HCT116 (cell line): Measurements from ENCODE around the gene LIMS2. TPM values are rescaled to one million over a fixed set of nuclear protein-coding genes. Genes with fewer than 3 reads are reported as not detected.

ENCODE experiments used
- ATAC-seq: fragments of 200-7000 bp; cut with Tn5 transposase; 2 replicates; pipeline ENCODE4 v1.9.1; 2020; ENCODE audit warnings: mild to moderate bottlenecking, moderate library complexity
- BruUV-seq: library from RNA; stranded (reverse); fragments of 400-500 nt; replicated peaks from 2 replicates; lab custom pipeline; 2021; lab: Mats Ljungman, UMichigan
- CTCF ChIA-PET: fragments of 300-600 bp; sonication (Branson Sonifier 250); formaldehyde crosslinking; loops from one replicate; lab custom pipeline; 2021; ENCODE audit warnings: antibody characterized with exemption; lab: Charles Lee
- POLR2A ChIA-PET: fragments of 300-600, 350-600 bp; sonication (Branson Sonifier 250); formaldehyde crosslinking; loops from one replicate; lab custom pipeline; 2021; ENCODE audit warnings: antibody characterized with exemption; lab: Charles Lee
- RAD21 ChIA-PET, 2 experiments: fragments of 300-600 bp; sonication (Branson Sonifier 250); formaldehyde crosslinking; loops; one replicate each; lab custom pipeline; 2023; ENCODE audit warnings: low total read pairs in 2 of 2; ENCODE audit not compliant: uncharacterized antibody in 2 of 2, unreplicated experiment in 2 of 2, low non-redundant PET in 1 of 2; lab: Charles Lee
- DNase-seq: peaks from one replicate; pipeline ENCODE4 v3.0.0-alpha.2; 2010; ENCODE audit warnings: low read depth, low spot score
- H2AFZ ChIP-seq: fragments of 200-600 bp; shearing (Covaris generic), sonication (generic); 2 replicates; pipeline ENCODE4 v1.6.1; 2017; ENCODE audit warnings: low read depth, mixed run types, mixed read lengths, antibody characterized with exemption, low read length; ENCODE audit not compliant: poor library complexity, severe bottlenecking
- H3K27ac ChIP-seq: 2 replicates; pipeline ENCODE4 v1.5.1; 2012; ENCODE audit warnings: low read depth, low read length
- H3K27me3 ChIP-seq: fragments of 200-600 bp; sonication (generic); 2 replicates; pipeline ENCODE4 v1.6.1; 2016; ENCODE audit warnings: mixed run types, low read length, mixed read lengths; ENCODE audit not compliant: insufficient read depth
- H3K36me3 ChIP-seq, 2 experiments: fragments of 200-500 bp in 1 of 2; fragments of 200-600 bp in 1 of 2; sonication (Bioruptor generic) in 1 of 2; sonication (generic) in 1 of 2; 2 replicates each; pipeline versions ENCODE4 v1.5.1 to v1.6.1; 2014 to 2016; ENCODE audit warnings: low read length in 2 of 2, inconsistent platforms in 1 of 2, mixed read lengths in 1 of 2, mixed run types in 1 of 2; ENCODE audit not compliant: insufficient read depth in 2 of 2, control insufficient read depth in 1 of 2
- H3K4me1 ChIP-seq, 2 experiments: fragments of 200-600 bp in 1 of 2; sonication (generic) in 1 of 2; 2 replicates each; pipeline versions ENCODE4 v1.5.1 to v1.6.1; 2012 to 2017; ENCODE audit warnings: low read length in 2 of 2, inconsistent platforms in 1 of 2, mild to moderate bottlenecking in 1 of 2, mixed read lengths in 1 of 2, mixed run types in 1 of 2, moderate library complexity in 1 of 2; ENCODE audit not compliant: insufficient read depth in 2 of 2, control insufficient read depth in 1 of 2
- H3K4me2 ChIP-seq: fragments of 200-600 bp; sonication (generic); 2 replicates; pipeline ENCODE4 v1.6.1; 2017; ENCODE audit warnings: mixed run types, low read length, mixed read lengths
- H3K4me3 ChIP-seq, 2 experiments: fragments of 200-600 bp in 1 of 2; sonication (generic) in 1 of 2; replicated peaks in 1 of 2; 2 replicates each; pipeline ENCODE4 v1.5.1; 2011 to 2016; ENCODE audit warnings: low read length in 2 of 2, control low read depth in 1 of 2, low read depth in 1 of 2, mild to moderate bottlenecking in 1 of 2, mixed read lengths in 1 of 2, mixed run types in 1 of 2
- H3K79me2 ChIP-seq: fragments of 200-600 bp; sonication (generic); 2 replicates; pipeline ENCODE4 v1.6.1; 2017; ENCODE audit warnings: mild to moderate bottlenecking, mixed run types, low read length, moderate library complexity, mixed read lengths; ENCODE audit not compliant: insufficient read depth
- H3K9ac ChIP-seq: fragments of 200-600 bp; sonication (generic); 2 replicates; pipeline ENCODE4 v1.6.1; 2016; ENCODE audit warnings: low read length, mixed read lengths
- H3K9me2 ChIP-seq: fragments of 200-600 bp; sonication (generic), shearing (Covaris generic); 2 replicates; pipeline ENCODE4 v1.6.1; 2017; ENCODE audit warnings: mixed run types, mild to moderate bottlenecking, moderate library complexity; ENCODE audit not compliant: insufficient read depth
- H3K9me3 ChIP-seq, 2 experiments: fragments of 200-500 bp in 1 of 2; fragments of 200-600 bp in 1 of 2; sonication (Bioruptor generic) in 1 of 2; sonication (generic) in 1 of 2; 2 replicates each; pipeline ENCODE4 v1.6.1; 2014 to 2017; ENCODE audit warnings: low read length in 2 of 2, mixed read lengths in 2 of 2, inconsistent platforms in 1 of 2, low read depth in 1 of 2, mild to moderate bottlenecking in 1 of 2, mixed run types in 1 of 2, moderate library complexity in 1 of 2; ENCODE audit not compliant: control insufficient read depth in 1 of 2, insufficient read depth in 1 of 2
- H4K20me1 ChIP-seq: fragments of 200-600 bp; sonication (generic), shearing (Covaris generic); 2 replicates; pipeline ENCODE4 v1.6.1; 2017; ENCODE audit warnings: mixed run types, mild to moderate bottlenecking, moderate library complexity; ENCODE audit not compliant: insufficient read depth
- CBX3 ChIP-seq: IDR thresholded peaks from 2 replicates; pipeline ENCODE4 v1.6.1; 2012; ENCODE audit warnings: low read depth
- FOSL1 ChIP-seq: IDR thresholded peaks from 2 replicates; pipeline ENCODE4 v1.6.1; 2012; ENCODE audit warnings: low read depth
- RAD21 ChIP-seq: IDR thresholded peaks from 2 replicates; pipeline ENCODE4 v1.6.1; 2012; ENCODE audit warnings: low read depth, mild to moderate bottlenecking
- REST ChIP-seq: IDR thresholded peaks from 2 replicates; pipeline ENCODE4 v1.6.1; 2012; ENCODE audit warnings: low read depth
- ZBTB33 ChIP-seq: IDR thresholded peaks from 2 replicates; pipeline ENCODE4 v1.6.1; 2011; ENCODE audit warnings: mild to moderate bottlenecking, low read length, moderate library complexity; ENCODE audit not compliant: insufficient replicate concordance; ENCODE audit errors: extremely low read depth
- ZFX ChIP-seq: fragments of 450-650 bp; IDR thresholded peaks from 2 replicates; pipeline ENCODE4 v1.6.1; 2017
- ZNF274 ChIP-seq: fragments of 200-500 bp; sonication (Bioruptor generic); IDR thresholded peaks from 2 replicates; pipeline ENCODE4 v1.6.1; 2014; ENCODE audit warnings: mild to moderate bottlenecking, low read depth, low read length, inconsistent platforms
- intact Hi-C: fragments of 100-400 bp; cut with micrococcal nuclease; formaldehyde crosslinking; loops from 2 replicates; pipeline ENCODE4 v1.10.0; 2022
- total RNA-seq: library from RNA; stranded (reverse); gene quantifications from one replicate; pipeline ENCODE4 v1.2.1, GENCODE V29; 2021; ENCODE audit not compliant: unreplicated experiment
- TF ChIP-seq, protein P1 (sequence below), 3 experiments: fragments of 200-600 bp in 1 of 3; sonication (generic) in 1 of 3; IDR thresholded peaks in 2 of 3; conservative IDR thresholded peaks in 1 of 3; 2 replicates each; pipeline ENCODE4 v1.5.1; 2012 to 2017; ENCODE audit warnings: low read depth in 2 of 3, low read length in 2 of 3, antibody characterized with exemption in 1 of 3, borderline replicate concordance in 1 of 3, control low read depth in 1 of 3, mild to moderate bottlenecking in 1 of 3, mixed read lengths in 1 of 3, mixed run types in 1 of 3, moderate library complexity in 1 of 3; ENCODE audit not compliant: insufficient read depth in 1 of 3

Gene LIMS2
- total RNA-seq, 1 experiment from 2014 or later = 3.7 TPM

- Histone ChIP-seq H3K27me3 (no peaks in the 10 kb centered on the region), H4K20me1 (no peaks in the 10 kb centered on the region), H3K27ac (no peak overlapping the region), H3K4me1 (peaks cover 0 to 10% of the 10 kb centered on the region in 2 experiments; a peak in 2 of 4 replicates), H3K4me3 (no peak overlapping the region), H3K9me2 (no peaks in the 10 kb centered on the region), H3K79me2 (no peaks in the 10 kb centered on the region), H3K9me3 (no peaks in the 10 kb centered on the region), H2AFZ (no peak overlapping the region), H3K36me3 (peaks cover 31% of the 10 kb centered on the region in 2 experiments; a peak in 3 of 4 replicates), H3K9ac (no peak overlapping the region), H3K4me2 (no peak overlapping the region)
- no TSS peak for BruUV-seq
- RAD21 ChIA-PET = no interaction called here
- CTCF ChIA-PET = no interaction called here
- ATAC-seq = no peak
- POLR2A ChIA-PET = no interaction called here
- intact Hi-C loops = loop anchor here (5.0 kb wide), 1 partner anchor 34 kb away; no protein-coding TSS in a partner anchor
- TF ChIP-seq ZNF274 = no peak
- DNase-seq = no peak
These were observed 47.5 kb upstream of the LIMS2 start for GRCh38 chr2:127722807-127723206.

DNA sequence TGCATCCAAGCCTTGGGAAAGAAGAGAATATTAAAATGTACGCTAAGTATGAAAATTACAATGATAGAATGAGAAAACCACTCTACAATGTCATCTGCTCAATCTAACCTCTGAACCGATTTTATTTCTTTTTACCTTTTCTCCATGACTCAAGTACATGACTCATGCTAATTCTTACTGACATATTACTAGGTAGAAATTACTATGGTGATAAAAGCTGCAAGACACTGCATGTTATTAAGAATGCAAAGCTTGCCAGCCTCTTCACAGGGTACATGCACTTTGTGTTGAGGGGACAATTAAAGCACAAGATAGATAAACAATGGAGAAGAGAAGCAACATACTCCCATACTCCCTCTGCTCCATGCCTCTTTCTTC is 46.6 kb upstream of the LIMS2 start:
- Histone ChIP-seq H3K36me3 (peaks cover 31% of the 10 kb centered on the region in 2 experiments; a peak in 3 of 4 replicates), H3K4me2 (0 out of 2 replicates have a peak overlapping the region, but pooled peaks have one; percentile 1), H2AFZ (no peak overlapping the region), H4K20me1 (no peaks in the 10 kb centered on the region), H3K27me3 (no peaks in the 10 kb centered on the region), H3K4me1 (peaks cover 0 to 10% of the 10 kb centered on the region in 2 experiments; a peak in 2 of 4 replicates), H3K79me2 (no peaks in the 10 kb centered on the region), H3K9me3 (no peaks in the 10 kb centered on the region), H3K4me3 (no peak overlapping the region), H3K9me2 (no peaks in the 10 kb centered on the region), H3K9ac (no peak overlapping the region), H3K27ac (peak overlapping the region; percentile 18; the same call in 1 of the 2 replicates)
- CTCF ChIA-PET = no interaction called here
- RAD21 ChIA-PET = no interaction called here
- DNase-seq (no peak), ATAC-seq (no peak)
- intact Hi-C loops = loop anchor here (5.0 kb wide), 1 partner anchor 35 kb away; no protein-coding TSS in a partner anchor
- no peak for TF ChIP-seq REST
- TF ChIP-seq ZBTB33 = no peak
- no peak for TF ChIP-seq CBX3
- TF ChIP-seq ZFX = no peak
- TF ChIP-seq RAD21 = no peak
- TF ChIP-seq, protein P1, sequence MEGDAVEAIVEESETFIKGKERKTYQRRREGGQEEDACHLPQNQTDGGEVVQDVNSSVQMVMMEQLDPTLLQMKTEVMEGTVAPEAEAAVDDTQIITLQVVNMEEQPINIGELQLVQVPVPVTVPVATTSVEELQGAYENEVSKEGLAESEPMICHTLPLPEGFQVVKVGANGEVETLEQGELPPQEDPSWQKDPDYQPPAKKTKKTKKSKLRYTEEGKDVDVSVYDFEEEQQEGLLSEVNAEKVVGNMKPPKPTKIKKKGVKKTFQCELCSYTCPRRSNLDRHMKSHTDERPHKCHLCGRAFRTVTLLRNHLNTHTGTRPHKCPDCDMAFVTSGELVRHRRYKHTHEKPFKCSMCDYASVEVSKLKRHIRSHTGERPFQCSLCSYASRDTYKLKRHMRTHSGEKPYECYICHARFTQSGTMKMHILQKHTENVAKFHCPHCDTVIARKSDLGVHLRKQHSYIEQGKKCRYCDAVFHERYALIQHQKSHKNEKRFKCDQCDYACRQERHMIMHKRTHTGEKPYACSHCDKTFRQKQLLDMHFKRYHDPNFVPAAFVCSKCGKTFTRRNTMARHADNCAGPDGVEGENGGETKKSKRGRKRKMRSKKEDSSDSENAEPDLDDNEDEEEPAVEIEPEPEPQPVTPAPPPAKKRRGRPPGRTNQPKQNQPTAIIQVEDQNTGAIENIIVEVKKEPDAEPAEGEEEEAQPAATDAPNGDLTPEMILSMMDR (IDR thresholded peaks at IDR 0.05 in 2 of 3, conservative IDR thresholded peaks at IDR 0.05 in 1 of 3; ENCODE audit: borderline replicate concordance in 1 of 3, insufficient read depth in 1 of 3, low read depth in 2 of 3, low read length in 2 of 3) = no peak
- no peak for TF ChIP-seq FOSL1
- no TSS peak for BruUV-seq
- POLR2A ChIA-PET = no interaction called here
